GM21786 (cell line): ENCODE data around the gene SV2C.
"Not testable (repeated sequence)": the region's sequence is repeated elsewhere in the genome, so short reads cannot be mapped to it uniquely, and the experiment has no call there.

Source experiments
- ATAC-seq: cut with Tn5 transposase; IDR thresholded peaks from one replicate; pipeline ENCODE4 v1.9.1; 2021; ENCODE audit not compliant: unreplicated experiment

SV2C gene

GRCh38 chr5:76199336-76200318 lies 116.4 kb downstream of the SV2C start:
- ATAC-seq, result no peak

- ATAC-seq, result no peak
Measured at GRCh38 chr5:76202182-76202581, 119.0 kb downstream of the SV2C start.

DNA sequence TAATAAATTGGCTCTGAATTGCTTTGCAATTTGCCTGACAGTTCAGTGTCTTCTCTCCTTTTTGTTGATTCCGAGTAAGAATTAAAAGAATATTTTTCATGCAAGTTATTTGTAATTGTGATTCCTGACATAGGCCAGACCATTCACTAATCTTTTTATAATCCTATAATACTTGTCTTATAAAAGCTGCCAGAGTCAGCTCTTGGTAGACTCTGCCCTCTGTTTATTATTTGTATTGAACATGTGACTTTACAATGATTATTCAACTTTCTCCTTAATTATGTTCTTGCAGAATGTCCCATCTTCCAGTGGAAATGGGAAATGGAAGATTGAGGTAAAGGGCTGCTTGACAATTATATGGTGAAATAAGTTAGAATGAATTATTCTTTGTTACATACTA lies 121.0 kb downstream of the SV2C start:
- ATAC-seq, result no peak

DNA sequence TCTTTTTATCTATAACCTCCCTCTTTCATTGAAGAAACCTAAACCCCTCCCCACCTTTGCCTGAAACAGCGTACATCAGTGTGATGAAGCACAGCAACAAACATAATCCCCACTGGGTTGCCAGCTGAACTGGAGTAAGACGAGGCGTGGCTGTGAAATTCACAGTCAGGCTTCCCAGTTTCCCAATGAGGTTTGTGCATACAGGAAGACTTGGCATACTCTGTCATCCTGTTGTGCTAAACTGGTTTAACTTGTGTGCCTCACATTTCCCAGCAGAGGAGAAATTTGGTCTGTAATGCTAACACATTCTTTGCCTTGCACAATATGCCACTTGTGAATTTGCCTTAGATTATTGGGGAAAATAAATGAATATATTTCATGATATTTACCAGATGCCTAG lies 121.5 kb downstream of the SV2C start:
- no peak for ATAC-seq

DNA sequence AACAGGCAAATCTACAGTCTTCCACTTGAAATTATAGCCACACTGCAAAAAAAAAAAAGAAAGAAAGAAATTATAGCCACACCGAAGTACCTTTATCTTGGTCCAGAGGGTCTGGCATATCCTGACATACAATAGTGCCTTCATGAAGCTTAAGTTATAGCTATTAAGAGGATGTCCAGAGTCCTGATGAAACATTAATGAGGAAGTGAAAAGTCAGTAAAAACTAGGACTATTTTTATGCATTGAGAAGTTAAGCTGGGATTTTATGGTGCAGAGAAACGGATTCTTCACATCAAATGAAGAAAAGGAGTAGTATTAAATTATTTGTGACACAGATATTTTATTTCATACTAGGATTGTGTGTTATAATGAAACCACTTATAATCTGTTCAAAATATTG lies 123.9 kb downstream of the SV2C start:
- ATAC-seq, result no peak

DNA sequence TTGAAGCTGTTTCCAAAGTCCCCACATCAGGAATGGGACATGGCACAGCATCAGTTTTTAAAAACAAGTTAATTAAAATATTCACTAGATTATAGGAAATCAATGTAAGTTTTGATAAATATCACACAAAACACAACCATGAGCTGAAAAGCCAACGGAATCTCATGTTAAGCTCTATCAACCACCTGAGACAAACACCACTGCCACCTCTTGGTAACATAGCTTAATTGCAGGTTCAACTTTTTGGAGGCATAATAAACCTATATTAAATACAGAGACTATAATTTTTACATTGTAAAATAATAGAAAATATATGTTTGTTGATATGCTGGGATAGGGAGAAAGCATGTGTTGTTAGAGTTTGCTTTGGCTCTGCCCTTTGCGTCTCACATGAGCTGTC lies 126.1 kb downstream of the SV2C start:
- no peak for ATAC-seq

GRCh38 chr5:76210946-76211345 lies 127.8 kb downstream of the SV2C start:
- ATAC-seq, result no peak

- no peak for ATAC-seq
Measured at GRCh38 chr5:76213858-76214257, 130.7 kb downstream of the SV2C start.

DNA sequence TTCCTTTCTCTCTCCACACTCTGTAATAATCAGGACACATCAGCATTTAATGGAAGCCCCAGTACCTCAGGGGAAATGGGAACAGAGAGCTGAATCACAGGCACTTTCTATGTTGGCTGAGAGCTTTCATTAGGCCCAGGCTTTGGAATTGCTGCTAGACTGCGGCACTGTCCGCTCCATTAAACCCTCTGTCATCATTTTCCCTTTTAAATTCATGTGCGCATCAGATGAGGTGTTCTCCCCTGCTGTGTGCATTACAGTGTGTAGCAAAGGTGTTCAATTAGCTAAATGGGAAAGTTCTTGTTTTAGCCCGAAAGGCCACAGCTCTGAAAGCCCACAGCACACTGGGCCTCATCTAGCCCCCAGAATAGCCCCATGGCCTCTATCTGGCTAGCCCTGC lies 133.6 kb downstream of the SV2C start:
- no peak for ATAC-seq

- ATAC-seq, result no peak
Measured at GRCh38 chr5:76219636-76220035, 136.5 kb downstream of the SV2C start.

GRCh38 chr5:76221311-76221710 lies 138.1 kb downstream of the SV2C start:
- no peak for ATAC-seq

GRCh38 chr5:76222318-76222717 lies 139.1 kb downstream of the SV2C start:
- ATAC-seq, result no peak

DNA sequence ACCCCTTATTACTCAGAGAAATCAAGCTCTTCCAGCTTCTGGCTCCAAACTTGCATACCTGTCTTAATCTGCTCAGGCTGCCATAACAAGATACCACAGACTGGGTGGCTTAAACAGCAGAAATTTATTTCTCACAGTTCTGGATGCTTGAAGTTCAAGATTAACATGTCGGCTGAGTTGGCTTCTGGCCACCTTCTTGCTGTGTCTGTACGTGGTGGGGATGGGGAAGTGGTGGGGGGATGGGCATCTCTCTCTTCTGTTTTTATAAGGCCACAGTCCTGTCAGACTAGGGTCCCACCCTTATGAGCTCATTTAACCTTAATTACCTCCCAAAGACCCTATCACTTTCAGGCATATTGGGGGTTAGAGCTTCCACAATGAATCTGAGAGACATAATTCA lies 140.5 kb downstream of the SV2C start:
- no peak for ATAC-seq

GRCh38 chr5:76224898-76225297 lies 141.7 kb downstream of the SV2C start:
- no peak for ATAC-seq

GRCh38 chr5:76225336-76225735 lies 142.2 kb downstream of the SV2C start:
- ATAC-seq, result no peak

GRCh38 chr5:76229900-76230299 lies 146.7 kb downstream of the SV2C start:
- no peak for ATAC-seq

GRCh38 chr5:76230711-76231285 lies 147.6 kb downstream of the SV2C start:
- ATAC-seq, result no peak

GRCh38 chr5:76234665-76235064 lies 151.5 kb downstream of the SV2C start:
- no peak for ATAC-seq

DNA sequence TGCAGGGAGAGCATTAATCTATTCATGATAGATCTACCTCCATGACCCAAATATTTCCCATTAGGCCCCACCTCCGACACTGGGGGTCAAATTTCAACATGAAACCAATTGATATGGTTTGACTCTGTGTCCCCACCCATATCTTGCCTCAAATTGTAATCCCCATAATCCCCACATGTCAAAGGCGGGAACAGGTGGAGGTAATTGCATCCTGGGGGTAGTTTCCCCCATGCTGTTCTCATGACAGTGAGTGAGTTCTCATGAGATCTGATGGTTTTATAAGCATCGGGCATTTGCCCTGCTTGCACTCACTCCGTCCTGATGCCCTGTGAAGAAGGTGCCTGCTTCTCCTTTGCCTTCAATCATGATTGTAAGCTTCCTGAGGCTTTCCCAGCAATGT lies 153.5 kb downstream of the SV2C start:
- ATAC-seq, result no peak

- no peak for ATAC-seq
Measured at GRCh38 chr5:76240336-76240735, 157.2 kb downstream of the SV2C start.

DNA sequence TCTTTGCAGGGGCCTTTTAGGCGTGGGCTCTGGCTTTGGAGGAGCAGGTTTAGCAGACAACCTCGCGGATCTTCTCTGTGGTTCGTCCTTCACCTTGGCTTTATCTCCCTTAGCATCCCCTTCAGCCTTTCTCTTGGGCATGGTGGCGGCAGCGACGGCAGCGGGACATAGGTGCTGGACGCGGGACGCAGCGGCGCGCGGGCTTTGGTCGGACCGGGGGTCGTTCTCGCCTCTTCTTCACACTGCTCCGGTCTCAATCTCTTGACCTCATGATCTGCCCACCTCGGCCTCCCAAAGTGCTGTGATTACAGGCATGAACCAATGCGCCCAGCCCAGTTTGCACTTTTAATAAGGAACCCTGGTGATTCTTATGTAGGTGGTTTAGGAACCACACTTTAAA lies 159.0 kb downstream of the SV2C start:
- ATAC-seq, result not testable (repeated sequence)

GRCh38 chr5:76245590-76245989 lies 162.4 kb downstream of the SV2C start:
- no peak for ATAC-seq
